Stomach (tissue), 4 donors: Measurements from ENCODE around the gene PRMT1.

Source experiments
- POLR2AphosphoS5 ChIP-seq, 3 donors: sonication (generic); formaldehyde crosslinking; IDR thresholded peaks; one replicate each; pipeline ENCODE4 v1.6.1; 2016; ENCODE audit warnings: antibody characterized with exemption in 3 of 3
- TF ChIP-seq, protein P1 (sequence below), 7 experiments: fragments of 450-650 bp in 4 of 7; fragments of 200-600 bp in 3 of 7; sonication (generic) in 3 of 7; IDR thresholded peaks; one replicate each; pipeline ENCODE4 v1.5.1; 2016 to 2019; ENCODE audit warnings: antibody characterized with exemption in 7 of 7, control low read depth in 2 of 7, mild to moderate bottlenecking in 1 of 7

DNA sequence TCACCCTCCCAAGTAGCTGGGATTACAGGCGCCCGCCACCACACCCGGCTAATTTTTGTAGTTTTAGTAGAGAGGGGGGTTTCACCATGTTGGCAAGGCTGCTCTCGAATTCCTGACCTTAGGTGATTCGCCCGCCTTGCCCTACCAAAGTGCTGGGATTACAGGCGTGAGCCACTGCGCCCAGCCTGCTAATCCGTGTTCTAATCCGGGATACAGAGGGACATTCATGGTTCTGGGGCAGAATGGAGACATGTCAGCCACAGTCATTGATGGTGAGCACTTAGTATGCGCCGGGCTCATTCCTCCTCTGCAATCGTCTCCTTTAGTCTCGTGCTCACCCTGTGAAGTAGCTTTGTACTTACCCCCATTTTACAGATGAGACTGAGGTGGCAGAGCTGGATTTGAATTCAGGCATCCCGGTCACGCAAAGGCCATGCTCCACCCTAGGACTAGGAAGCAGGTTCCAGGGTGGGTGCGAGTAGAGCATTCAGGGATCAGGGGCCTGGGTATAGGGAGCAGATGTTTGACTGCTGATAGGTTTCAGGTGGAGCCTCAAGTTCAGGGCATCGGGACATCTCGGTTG, 45.4 kb upstream of the PRMT1 start:
- TF ChIP-seq, protein P1, sequence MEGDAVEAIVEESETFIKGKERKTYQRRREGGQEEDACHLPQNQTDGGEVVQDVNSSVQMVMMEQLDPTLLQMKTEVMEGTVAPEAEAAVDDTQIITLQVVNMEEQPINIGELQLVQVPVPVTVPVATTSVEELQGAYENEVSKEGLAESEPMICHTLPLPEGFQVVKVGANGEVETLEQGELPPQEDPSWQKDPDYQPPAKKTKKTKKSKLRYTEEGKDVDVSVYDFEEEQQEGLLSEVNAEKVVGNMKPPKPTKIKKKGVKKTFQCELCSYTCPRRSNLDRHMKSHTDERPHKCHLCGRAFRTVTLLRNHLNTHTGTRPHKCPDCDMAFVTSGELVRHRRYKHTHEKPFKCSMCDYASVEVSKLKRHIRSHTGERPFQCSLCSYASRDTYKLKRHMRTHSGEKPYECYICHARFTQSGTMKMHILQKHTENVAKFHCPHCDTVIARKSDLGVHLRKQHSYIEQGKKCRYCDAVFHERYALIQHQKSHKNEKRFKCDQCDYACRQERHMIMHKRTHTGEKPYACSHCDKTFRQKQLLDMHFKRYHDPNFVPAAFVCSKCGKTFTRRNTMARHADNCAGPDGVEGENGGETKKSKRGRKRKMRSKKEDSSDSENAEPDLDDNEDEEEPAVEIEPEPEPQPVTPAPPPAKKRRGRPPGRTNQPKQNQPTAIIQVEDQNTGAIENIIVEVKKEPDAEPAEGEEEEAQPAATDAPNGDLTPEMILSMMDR (IDR thresholded peaks at IDR 0.05) = no peak
- TF ChIP-seq POLR2AphosphoS5 (IDR thresholded peaks at IDR 0.05) = no peak
